Measurements from ENCODE around the gene PIGL.
"Not testable (repeated sequence)": the region's sequence is repeated elsewhere in the genome, so short reads cannot be mapped to it uniquely, and the experiment has no call there.

PIGL gene

GRCh38 chr17:16217002-16217635, at the start of gene PIGL:
Gene PIGL (plus strand): TSS chr17:16217210. CDS start chr17:16217227, 17 bp downstream.
- peak; percentile 79 for DNase-seq (ENCODE audit: low read depth)

DNA sequence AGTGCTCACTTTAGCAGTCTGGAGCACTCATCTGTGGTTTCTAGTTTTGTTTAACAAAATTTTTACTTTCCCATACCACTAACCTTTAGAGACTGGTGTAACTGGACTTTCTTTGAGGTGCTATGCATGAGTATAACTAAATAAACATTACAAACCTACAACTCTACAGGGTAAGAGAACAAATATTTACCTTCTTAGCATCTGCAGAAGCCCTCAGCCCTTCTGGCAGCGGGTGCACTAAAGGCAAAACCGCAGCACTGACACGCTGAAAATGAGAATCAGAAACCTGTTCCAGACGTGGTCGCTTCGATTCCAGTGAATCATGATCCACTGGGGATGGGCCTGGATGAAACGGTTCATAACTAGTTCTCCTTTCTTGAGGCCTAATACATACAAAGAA, 45.4 kb upstream of the PIGL start:
- no peak for DNase-seq (ENCODE audit: low read depth)

DNA sequence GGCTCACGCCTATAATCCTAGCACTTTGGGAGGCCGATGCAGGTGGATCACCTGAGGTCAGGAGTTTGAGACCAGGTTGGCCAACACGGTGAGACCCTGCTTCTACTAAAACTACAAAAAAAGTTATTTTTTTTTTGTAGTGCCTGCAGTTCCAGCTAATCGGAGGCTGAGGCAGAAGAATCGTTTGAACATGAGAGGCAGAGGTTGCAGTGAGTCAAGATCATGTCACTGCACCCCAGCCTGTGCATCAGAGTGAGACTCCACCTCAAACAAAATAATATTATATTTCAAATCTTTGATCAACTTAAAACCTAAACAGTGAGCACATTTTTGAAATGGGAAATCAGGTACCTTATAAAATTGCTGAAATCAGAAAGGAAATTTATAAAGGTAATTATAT, 38.2 kb upstream of the PIGL start:
- DNase-seq (ENCODE audit: low read depth), result no peak

- DNase-seq (ENCODE audit: low read depth), result no peak
These were observed 35.4 kb upstream of the PIGL start for GRCh38 chr17:16181581-16181980.

DNA sequence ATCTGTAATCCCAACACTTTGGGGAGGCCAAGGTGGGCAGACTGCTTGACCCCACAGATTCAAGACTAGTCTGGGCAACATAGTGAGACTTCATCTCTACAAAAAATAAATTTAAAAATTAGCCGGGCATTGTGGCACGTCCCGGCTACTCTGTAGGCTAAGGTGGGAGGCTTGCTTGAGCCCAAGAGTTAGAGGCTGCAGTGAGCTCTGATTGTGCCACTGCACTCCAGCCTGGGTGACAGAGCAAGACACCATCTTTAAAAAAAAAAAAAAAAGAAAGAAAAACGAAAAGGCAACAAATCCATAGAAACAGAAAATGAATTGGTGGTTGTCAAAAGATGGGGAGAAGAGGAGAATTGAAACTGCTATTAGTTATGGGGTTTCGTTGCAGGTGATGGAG, 29.4 kb upstream of the PIGL start:
- DNase-seq (ENCODE audit: low read depth), result no peak

GRCh38 chr17:16189791-16190348, 27.1 kb upstream of the PIGL start:
- no peak for DNase-seq (ENCODE audit: low read depth)

- DNase-seq (ENCODE audit: low read depth), result no peak
These were observed 26.2 kb upstream of the PIGL start for GRCh38 chr17:16190703-16191360.

DNA sequence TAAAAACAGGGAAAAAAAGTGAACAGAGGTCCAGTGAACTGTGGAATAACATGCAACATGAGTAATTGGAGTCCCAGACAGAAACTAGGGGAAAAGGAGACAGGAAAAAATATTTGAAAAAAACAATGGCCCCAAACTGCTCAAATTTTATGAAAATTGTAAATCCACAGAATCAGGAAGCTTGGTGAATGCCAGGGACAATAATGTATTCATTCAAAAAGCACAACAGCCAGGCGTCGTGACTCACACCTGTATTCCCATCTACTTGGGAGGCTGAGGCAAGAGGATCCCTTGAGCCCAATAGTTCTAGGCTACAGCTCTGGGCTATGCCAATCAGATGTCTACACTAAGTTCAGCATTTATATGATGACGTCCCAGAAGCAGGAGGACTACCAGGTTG, 25.4 kb upstream of the PIGL start:
- no peak for DNase-seq (ENCODE audit: low read depth)

GRCh38 chr17:16194307-16194835, 22.6 kb upstream of the PIGL start:
- not testable (repeated sequence) for DNase-seq (ENCODE audit: low read depth)

- no peak for DNase-seq (ENCODE audit: low read depth)
These were observed 19.7 kb upstream of the PIGL start for GRCh38 chr17:16197276-16197675.

GRCh38 chr17:16199093-16199492, 17.9 kb upstream of the PIGL start:
- no peak for DNase-seq (ENCODE audit: low read depth)

- not testable (repeated sequence) for DNase-seq (ENCODE audit: low read depth)
These were observed 15.3 kb upstream of the PIGL start for GRCh38 chr17:16201693-16202131.

DNA sequence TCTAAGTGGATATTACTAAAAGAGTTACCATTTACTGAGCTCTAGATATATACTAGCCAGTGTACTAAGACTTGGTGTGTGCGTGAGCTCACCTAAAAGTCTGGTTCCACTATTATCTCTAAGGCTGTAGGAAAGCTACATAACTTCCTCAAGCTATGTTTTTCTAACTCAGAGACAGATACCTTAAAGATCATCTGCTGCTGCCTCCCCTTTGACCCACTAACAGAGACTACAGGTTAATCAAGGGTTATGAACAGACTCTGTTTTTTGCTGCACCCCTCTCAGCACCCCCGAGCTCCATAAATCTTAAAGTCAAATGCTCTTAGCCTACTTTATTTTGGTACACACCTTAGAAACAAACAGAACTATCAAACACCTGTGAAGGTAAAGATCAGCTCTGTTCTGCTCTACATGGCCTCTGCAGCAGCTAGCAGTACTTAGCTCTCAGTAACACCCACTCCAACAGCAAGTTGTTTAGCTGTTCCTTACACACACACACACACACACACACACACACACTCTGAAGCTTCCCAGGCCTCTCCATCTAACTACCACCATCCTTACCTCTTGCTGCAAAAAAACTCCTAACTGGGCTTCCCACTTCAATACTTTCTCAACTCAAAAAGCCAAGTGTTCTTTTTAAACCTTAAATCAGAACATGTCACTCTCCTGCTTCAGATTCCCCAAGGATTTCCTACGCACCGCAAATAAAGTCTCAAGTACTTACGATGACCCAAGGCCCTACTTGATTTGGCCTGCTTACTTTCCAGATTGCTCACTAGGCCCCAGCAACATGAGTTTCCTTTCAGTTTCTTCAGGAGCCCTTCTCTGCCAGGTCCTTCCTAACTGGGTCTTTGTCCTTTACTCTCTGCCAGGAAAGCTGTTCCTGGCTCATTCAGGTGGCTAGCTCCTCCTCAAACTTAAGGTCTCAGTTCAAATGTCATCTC, 14.2 kb upstream of the PIGL start:
- DNase-seq (ENCODE audit: low read depth), result not testable (repeated sequence)

GRCh38 chr17:16204763-16205162, 12.2 kb upstream of the PIGL start:
- not testable (repeated sequence) for DNase-seq (ENCODE audit: low read depth)

GRCh38 chr17:16211590-16211989, 5.4 kb upstream of the PIGL start:
- no peak for DNase-seq (ENCODE audit: low read depth)

DNA sequence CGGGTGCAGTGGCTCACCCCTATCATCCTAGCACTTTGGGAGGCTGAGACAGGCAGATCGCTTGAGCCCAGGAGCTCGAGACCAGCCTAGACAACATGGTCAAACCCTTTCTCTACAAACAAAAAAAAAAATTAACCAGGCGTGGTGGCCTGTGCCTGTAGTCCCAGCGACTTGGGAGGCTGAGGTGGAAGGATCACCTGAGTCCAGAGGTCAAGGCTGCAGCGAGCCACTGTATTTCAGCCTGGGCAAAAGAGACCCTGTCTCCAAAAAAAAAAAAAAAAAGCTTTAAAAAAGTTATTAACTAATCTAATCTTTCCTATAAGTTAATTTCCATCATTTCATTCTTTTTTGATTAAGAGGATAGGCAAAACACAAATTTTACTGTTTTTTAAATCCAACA, 4.2 kb upstream of the PIGL start:
- DNase-seq (ENCODE audit: low read depth), result no peak

DNA sequence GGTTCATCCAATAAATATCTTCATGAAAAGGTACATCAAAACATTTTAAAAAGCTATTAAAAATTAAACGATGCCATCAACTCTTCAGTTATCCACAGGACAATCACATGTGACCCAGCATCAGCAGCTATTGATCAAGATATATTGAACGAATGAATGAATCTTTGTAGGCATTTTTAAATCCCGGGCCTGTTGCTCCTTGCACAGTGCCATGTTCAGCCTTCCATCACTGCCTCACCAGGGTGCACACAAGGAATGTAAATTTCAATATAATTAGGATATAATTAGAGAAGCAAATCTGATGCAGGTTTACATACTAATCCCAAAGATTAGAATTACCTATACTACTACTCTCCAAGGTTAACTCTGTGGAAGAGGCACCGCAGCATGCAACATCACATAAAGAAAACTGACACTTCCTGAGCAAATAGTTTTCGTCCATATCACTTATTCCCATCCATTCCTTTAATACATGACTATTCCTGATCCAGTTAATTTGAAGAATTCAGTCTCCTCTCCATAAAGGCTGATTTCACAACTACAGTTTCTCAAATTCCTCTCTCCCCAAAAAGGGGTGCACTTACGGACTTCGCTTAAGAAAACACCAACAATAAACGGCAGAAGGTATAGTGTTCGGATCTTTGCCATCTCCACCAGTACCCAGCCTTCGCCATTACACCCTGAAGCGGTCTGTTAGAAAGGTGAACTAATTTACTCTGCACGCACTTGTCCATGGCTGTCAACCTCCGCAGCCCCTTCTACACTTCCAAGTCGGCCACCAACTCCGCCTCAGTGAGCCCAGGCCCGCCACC, 2.6 kb upstream of the PIGL start:
- DNase-seq (ENCODE audit: low read depth), result no peak

GRCh38 chr17:16215002-16215272, 2.1 kb upstream of the PIGL start:
- no peak for DNase-seq (ENCODE audit: low read depth)

- DNase-seq (ENCODE audit: low read depth), result peak; percentile 81
These were observed 1.6 kb upstream of the PIGL start, which contains the start of gene NCOR1 for GRCh38 chr17:16215273-16215964. Gene NCOR1 (minus strand): TSS chr17:16215534. CDS start chr17:16194569, 20,965 bp downstream.

DNA sequence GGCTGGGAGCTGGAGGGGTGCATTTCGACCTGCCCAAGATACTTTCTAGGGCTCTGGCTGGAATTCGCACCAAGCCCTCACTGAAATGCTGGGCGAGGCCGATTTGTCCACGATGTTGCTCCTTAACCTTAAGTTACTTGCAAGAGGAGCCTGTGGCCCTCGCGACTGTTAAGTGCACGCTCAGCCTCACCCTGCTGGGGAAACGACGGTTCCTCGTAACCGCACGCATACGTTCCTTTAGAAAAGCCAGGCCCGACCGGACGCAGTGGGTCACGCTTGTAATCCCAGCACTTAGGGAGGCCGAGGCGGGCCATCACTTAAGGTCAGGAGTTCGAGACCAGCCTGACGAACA, 1.1 kb upstream of the PIGL start:
- DNase-seq (ENCODE audit: low read depth), result no peak

All from stimulated activated CD8-positive, alpha-beta memory T cell treated with anti-CD3 and anti-CD28 coated beads, Interleukin-12 subunit alpha, Interleukin-12 subunit beta, amount 100 ng/mL, for 4 hours (primary cell).